ENCODE data around the gene C22orf39.
A peak's percentile ranks its signal among the peaks of the same experiment; 100 is the strongest.

C22orf39 gene

GRCh38 chr22:19430890-19431541 is 16.5 kb downstream of the C22orf39 start:
- DNase-seq (ENCODE audit: low read depth in 3 of 3) = no peak

GRCh38 chr22:19429950-19430889 is 17.3 kb downstream of the C22orf39 start:
- DNase-seq (ENCODE audit: low read depth in 3 of 3) = peak in 1 of 3 experiments; percentile 6

- no peak for DNase-seq (ENCODE audit: low read depth in 3 of 3)
Measured at GRCh38 chr22:19424186-19424500, 23.4 kb downstream of the C22orf39 start.

DNA sequence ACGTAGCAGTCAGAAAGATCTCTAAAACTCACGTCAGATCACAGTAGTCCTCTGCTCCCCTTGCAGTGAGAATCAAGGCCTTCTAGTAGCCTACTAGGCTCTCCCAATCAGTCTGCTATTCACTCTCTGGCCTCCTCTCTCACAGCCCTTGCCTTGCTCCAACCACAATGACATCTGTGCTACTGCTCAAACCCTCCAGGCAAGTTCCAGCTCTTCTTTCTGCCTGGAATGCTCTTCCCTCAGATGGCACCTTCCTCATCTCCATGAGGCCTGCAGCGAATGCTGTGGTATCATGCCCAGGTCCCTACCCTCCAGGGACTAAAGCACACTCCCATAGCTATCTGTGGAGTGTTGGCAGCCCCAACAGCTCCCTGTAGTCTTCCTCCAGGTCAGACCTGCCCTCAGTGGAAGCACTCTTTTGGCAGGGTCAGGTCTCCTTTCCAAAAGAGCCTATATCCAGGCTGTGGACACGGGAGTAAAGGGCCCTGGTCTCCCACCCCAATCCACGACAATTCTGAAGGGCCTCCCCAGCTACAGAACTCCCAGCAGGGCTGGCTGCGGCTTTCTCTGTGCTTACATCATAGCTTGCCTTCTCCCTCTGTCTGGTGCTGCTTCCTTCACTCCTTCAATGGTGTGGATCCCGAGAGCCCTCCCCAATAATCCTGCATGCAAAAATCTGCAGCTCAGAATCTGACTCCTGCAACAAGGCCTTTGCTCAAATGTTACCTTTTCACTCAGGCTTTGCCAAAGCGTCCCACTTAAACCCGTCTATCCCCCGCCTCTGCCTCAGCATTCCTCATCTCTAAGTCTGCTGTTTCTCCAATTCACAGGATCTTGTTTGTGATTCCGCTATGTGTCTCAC is 24.8 kb downstream of the C22orf39 start:
- no peak for DNase-seq (ENCODE audit: low read depth in 3 of 3)

- no peak for DNase-seq (ENCODE audit: low read depth in 3 of 3)
Measured at GRCh38 chr22:19420321-19420720, 27.2 kb downstream of the C22orf39 start.

DNA sequence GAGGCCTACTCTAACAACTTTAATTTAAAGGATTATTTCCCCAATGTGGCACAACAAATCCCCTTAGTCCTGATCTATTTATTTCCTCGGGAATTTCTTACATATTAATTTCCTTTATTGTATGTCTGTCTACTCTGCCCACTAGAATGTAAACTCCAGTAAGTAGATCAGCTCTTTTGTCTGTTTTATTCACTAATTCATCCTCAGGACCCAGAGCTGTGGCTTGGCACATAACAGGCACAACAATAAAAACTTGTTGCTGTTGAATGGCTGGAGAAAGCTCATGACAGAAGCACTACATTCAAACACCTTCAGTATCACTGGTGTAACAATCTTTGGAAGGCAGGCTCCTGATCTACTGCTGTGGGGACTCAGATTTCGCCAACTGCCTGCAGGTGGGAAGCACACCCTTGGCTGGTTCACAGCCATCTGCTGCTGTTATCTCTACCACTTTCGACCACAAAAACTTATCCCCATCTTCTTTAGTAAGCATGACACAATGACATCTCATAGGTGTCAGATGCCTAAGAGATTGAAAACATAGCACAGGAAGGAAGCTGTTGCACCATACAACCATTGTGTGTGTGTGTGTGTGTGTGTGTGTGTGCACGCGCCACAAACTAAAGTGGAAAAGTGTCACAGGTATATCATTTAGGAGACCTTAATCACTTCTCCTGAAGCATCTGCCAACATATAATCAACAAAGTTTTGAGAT is 27.9 kb downstream of the C22orf39 start:
- no peak for DNase-seq (ENCODE audit: low read depth in 3 of 3)

DNA sequence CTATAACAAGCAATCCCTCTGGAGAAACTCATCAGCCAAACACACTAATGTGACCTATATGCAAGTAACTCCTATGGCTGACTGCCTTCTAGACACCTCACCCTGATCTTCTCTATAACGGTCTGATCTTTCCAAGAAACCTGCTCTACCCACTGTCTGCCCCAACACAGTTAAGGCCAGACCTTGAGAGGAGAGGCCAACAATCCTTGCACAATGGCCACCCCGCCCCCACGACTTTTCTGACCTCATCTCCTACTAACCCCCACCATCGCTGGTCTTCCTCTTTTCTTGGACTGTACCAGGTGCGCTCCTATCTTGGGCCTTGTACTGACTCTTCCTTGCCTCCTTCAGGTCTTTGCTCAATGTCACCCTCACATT is 28.4 kb downstream of the C22orf39 start:
- DNase-seq (ENCODE audit: low read depth in 3 of 3) = no peak

DNA sequence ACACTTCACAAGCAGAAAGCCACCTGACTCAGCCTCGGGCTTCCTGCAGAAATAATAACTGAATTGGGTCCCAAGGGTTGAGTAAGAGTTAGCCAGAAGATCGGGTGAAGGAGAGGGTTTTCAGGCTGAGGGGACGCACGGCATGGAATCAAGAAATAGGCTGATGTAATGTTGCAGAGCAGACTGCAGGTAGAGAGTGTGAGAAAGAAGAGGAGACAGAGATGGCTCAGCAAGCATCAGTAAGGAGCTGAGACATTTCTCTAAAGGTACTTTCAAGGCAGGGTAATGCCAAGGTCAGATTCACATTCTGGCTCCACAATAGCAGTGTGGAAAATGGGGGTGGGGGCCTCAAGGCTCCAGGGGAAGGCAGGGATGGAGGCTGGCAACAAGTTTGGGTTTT is 34.6 kb downstream of the C22orf39 start:
- DNase-seq (ENCODE audit: low read depth in 3 of 3) = no peak

DNA sequence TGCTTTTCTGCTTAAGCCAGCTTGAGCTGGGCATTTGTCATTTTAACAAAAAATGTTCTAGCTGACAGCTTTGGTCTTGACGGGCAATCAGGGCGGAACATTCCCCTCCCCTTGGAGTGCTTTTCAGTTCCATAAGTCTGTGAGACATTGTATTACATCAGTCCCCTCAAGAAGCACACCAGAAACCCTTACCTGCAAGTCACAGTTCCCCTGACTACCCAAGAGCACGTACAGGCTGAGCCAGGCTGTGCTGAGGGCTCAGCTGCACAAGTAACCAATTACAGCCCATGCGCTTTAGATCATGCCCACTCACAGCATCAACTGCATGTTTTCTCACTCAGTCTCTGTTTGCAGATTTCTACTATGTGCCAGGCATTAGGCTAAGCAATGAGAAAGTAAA is 35.0 kb downstream of the C22orf39 start:
- DNase-seq (ENCODE audit: low read depth in 3 of 3) = no peak

GRCh38 chr22:19411690-19412045 is 35.8 kb downstream of the C22orf39 start:
- no peak for DNase-seq (ENCODE audit: low read depth in 3 of 3)

DNA sequence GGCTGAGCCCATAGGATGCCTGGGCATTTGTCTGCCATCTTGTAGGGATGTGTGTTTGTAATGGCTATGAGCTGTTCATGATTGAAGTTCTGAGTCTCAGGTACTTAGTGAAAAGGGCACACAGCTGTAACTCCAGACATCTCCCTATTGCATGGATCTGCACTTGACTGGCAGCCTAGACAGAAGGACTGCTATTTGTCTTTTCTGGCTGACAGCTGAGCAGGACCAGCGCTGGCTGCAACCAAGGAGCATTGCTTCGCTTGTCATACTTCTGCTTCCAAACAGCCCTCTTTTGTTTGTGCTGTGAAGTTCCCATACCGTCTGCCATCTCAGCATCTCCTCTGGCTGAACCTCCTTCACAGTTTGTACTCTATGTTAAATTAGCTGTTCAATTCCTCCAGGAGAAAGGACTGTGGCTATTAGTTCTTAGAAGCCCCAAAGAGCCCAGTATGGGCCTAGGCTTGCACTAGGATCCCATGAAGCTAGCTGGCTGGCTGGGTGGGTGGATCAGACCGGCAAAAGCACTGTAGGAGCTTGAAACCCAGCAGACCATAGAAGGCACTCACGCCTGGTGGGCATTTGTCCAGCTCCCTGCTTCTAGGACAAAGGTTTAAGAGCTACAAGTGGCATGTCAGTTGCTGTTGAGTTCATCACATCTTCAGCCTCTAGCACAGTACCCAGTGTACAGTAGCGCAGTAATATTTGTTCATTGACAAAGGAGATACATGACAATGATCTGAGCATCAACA is 36.4 kb downstream of the C22orf39 start:
- DNase-seq (ENCODE audit: low read depth in 3 of 3) = no peak

- no peak for DNase-seq (ENCODE audit: low read depth in 3 of 3)
Measured at GRCh38 chr22:19407649-19408606, 39.6 kb downstream of the C22orf39 start.

DNA sequence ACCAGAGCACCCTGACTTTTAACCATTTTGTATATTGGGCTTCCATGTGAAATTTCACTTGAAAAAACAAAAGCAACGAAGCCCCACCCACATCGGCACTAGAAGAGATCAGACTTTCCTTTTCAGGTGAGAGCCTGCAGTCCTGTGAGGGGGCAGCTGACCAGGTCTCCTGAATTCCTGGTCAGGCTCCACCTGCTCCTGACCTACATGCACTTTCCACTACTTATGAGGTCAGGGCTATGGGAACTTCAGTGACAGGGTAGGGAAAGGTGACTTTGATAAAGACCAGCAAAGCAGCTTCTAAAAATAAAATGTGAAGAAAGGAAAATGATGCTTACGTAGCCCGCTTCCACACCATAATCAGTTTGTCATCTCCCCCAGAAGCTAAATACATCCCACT is 40.7 kb downstream of the C22orf39 start:
- DNase-seq (ENCODE audit: low read depth in 3 of 3) = no peak

- no peak for DNase-seq (ENCODE audit: low read depth in 3 of 3)
Measured at GRCh38 chr22:19406281-19406811, 41.2 kb downstream of the C22orf39 start.

- DNase-seq (ENCODE audit: low read depth in 3 of 3) = no peak
Measured at GRCh38 chr22:19405652-19406051, 41.9 kb downstream of the C22orf39 start.

- no peak for DNase-seq (ENCODE audit: low read depth in 3 of 3)
Measured at GRCh38 chr22:19405133-19405532, 42.4 kb downstream of the C22orf39 start.

GRCh38 chr22:19404676-19405075 is 42.8 kb downstream of the C22orf39 start:
- no peak for DNase-seq (ENCODE audit: low read depth in 3 of 3)

GRCh38 chr22:19402642-19403191 is 44.8 kb downstream of the C22orf39 start:
- no peak for DNase-seq (ENCODE audit: low read depth in 3 of 3)

GRCh38 chr22:19401483-19401882 is 46.0 kb downstream of the C22orf39 start:
- no peak for DNase-seq (ENCODE audit: low read depth in 3 of 3)

Data from stimulated activated CD4-positive, alpha-beta T cell treated with anti-CD3 and anti-CD28 coated beads, TNF-alpha, amount 100 ng/mL, for 4 hours (primary cell).